NCI-H446 (cell line): ENCODE measurements around the gene ARHGEF10L.
"Not testable (repeated sequence)": the region's sequence is repeated elsewhere in the genome, so short reads cannot be mapped to it uniquely, and the experiment has no call there.

ENCODE experiments used
- DNase-seq, 2 experiments: peaks; one replicate each; lab custom pipeline; 2025; lab: John Stamatoyannopoulos, UW

ARHGEF10L gene, protein sequence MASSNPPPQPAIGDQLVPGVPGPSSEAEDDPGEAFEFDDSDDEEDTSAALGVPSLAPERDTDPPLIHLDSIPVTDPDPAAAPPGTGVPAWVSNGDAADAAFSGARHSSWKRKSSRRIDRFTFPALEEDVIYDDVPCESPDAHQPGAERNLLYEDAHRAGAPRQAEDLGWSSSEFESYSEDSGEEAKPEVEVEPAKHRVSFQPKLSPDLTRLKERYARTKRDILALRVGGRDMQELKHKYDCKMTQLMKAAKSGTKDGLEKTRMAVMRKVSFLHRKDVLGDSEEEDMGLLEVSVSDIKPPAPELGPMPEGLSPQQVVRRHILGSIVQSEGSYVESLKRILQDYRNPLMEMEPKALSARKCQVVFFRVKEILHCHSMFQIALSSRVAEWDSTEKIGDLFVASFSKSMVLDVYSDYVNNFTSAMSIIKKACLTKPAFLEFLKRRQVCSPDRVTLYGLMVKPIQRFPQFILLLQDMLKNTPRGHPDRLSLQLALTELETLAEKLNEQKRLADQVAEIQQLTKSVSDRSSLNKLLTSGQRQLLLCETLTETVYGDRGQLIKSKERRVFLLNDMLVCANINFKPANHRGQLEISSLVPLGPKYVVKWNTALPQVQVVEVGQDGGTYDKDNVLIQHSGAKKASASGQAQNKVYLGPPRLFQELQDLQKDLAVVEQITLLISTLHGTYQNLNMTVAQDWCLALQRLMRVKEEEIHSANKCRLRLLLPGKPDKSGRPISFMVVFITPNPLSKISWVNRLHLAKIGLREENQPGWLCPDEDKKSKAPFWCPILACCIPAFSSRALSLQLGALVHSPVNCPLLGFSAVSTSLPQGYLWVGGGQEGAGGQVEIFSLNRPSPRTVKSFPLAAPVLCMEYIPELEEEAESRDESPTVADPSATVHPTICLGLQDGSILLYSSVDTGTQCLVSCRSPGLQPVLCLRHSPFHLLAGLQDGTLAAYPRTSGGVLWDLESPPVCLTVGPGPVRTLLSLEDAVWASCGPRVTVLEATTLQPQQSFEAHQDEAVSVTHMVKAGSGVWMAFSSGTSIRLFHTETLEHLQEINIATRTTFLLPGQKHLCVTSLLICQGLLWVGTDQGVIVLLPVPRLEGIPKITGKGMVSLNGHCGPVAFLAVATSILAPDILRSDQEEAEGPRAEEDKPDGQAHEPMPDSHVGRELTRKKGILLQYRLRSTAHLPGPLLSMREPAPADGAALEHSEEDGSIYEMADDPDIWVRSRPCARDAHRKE (N-terminal part only)

DNA sequence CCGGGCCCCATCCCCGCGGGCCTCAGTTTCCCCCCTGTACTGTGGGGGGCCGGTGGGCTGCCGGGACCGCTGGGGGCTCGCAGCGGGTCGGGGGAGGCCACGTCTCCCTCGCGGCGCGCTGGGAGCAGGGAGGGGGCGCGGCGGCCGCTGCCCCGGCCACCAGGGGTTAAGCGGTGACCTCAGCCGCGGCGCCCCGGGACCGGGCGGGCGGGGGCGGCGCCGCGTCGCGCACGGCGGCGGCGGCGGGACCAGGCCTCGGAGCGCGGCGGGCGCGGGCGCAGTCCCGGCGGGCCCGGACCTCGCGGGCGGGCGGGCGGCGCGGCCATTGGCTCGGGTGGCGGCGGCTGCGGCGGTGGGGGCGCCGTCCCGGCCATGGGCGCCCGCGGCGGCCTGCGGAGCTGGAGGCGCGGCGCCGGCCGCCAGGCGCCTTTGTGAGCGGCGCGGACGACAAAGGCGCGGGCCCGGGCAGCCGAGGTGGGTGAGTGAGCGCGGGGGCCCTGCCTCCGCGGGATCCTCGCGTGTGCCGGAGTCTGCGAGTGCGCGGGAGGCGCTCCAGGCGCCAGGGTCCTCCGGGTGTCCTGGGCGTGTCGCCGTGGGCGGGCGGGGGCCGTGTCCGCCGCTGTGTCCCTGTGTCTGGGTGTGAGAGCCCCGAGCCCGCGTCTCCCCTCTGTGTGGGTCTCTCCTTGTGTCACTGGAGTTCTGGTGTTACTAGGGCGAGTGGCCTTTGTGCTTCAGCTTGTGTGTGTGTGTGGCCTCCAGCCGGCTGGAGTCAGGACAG is at the start of gene ARHGEF10L:
Gene ARHGEF10L, plus strand, starts transcription at position 222 of the 778 bp plus-strand sequence. CDS start 40,898 bp downstream, outside the sequence.
- peak in 1 of 2 experiments; percentile 31 for DNase-seq

DNA sequence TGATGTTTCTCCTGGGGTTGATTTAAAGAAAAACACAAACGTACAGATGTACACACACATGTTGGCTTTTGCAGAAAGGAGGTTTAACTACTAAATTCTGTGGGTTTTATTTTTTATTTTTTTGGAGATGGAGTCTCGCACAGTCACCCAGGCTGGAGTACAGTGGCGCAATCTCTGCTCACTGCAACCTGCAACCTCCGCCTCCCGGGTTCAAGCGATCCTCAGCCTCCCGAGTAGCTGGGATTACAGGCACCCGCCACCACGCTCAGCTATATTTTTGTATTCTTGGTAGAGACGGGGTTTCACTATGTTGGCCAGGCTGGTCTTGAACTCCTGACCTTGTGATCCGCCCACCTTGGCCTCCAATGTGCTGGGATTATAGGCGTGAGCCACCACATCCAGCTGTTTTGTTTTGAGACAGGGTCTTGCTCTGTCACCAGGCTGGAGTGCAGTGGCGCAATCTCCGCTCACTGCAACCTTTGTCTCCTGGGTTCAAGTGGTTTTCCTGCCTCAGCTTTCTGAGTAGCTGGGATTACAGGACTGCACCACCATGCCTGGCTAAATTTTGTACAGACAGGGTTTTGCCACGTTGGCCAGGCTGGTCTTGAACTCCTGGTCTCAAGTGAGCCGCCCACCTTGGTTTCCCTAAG is 49.6 kb upstream of the ARHGEF10L start:
- DNase-seq = not testable (repeated sequence)

DNA sequence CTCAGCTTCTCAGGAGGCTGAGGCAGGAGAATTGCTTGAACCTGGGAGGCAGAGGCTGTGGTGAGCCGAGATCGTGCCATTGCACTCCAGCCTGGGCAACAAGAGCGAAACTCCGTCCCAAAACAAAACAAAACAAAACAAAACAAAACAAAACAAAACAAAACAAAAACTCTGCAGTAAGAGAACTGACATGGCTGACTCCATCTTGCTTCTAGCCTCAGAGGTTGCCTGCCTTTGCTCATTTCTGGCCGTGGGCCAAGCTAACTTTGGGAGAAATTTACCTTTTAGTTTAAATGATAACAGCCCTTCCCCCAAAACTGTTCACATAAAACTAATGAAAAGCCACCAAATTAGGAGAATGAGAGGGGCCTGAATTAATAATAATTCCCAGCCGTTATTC is 48.8 kb upstream of the ARHGEF10L start:
- not testable (repeated sequence) for DNase-seq

DNA sequence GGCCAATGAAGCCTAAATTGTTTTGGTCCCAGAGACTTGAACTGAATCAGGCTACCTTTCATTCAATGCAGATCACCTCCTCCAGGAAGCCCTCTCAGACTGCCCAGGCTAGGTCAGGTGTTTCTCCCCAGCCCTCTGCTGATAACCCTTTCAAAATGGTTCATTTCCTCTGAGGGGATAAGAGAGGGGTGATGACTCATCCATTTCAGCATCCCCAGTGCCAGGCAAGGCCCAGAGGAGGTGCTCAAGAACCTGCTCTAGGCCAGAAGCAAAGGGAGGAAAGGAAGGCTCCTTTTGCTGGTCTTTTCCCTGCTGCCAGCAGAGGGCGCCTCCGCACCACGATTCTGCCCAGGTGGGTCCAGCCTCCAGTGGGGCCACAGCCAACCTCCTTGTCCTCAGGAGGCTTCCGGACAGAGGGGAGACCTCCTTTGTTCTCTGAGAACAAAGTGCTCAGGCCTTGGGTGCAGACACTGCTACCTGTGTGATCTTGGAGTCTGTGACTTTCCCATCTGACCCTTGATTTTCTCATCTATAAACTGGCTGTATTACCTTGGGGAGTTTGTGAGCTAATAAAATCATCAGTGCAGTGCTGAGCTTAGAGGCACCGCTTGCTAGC is 45.3 kb upstream of the ARHGEF10L start:
- DNase-seq = peak in 1 of 2 experiments; percentile 72

DNA sequence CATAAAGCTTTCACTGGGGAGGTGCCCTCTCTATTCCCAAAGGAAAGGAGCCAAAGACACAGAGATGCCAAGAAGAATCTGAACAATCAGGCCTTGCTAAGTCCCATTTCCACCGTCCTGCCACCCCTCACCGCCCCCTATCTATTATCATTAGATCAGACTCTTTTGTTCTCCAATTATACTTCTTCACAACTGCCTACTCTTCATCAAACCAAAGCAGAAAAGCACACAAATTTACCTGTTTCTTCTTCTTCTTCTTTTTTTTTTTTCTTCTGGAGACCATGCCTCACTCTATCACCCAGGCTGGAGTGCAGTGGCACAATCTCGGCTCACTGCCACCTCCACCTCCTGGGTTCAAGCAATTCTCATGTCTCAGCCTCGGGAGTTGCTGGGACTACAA is 43.1 kb upstream of the ARHGEF10L start:
- DNase-seq = no peak

DNA sequence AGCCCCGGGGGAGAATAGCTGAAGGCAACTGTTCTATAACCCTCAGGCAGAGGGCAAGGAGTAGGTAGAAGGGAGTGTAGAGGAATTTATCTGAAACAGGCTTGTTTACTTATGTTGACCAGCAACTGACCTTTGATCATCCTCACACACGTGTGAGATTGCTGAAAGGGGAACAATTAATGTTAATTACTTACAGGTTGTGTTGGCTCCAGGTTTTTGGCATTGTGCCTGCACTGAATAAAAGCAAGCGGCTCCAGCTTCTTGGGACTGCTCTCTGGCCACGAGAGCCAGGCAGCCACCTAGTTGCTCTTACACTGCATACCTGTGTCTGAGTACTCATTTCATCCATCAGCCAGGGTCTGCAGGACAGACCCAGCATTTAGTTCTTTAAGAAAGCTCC is 41.3 kb upstream of the ARHGEF10L start:
- no peak for DNase-seq

DNA sequence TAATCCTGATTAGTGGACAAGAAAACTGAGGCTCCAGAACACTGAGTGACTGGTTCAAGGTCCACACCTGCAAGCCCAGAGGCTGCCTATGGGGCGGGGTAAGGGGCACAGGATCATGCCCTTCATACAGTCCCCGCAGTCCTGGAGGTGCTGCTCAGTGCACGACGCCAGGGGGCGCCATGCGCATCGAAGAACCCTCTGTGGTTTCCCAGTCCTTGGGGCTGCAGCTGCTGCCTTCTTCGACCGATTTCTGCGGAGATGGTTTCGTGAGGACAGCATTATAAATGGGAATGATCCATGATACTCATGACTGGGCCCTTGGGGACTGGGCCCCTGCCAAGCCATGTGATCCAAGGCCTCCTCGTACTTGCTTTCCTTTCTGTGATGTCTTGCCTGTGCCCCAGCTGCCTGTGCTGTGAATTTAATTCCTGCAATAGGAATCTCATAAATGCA is 37.1 kb upstream of the ARHGEF10L start:
- peak; percentile 45 to 90 for DNase-seq

DNA sequence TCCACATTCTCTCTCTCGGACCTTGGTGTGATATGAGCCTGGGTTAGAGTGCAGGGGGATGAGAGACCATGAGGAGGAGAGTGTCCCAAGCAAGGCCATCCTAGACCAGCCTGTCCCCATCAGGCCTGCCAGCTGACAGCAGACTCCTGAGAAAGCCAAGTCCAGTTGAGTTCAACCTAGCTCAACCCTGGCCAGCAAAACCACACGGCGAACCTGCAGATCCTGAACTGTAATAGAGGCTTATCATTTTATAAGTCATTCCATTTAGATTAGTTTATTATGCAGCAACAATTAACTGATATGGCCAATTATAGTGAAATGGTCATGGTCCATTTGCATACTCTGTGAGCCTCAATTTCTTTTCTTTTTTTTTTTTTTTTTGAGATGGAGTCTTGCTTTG is 36.4 kb upstream of the ARHGEF10L start:
- no peak for DNase-seq

DNA sequence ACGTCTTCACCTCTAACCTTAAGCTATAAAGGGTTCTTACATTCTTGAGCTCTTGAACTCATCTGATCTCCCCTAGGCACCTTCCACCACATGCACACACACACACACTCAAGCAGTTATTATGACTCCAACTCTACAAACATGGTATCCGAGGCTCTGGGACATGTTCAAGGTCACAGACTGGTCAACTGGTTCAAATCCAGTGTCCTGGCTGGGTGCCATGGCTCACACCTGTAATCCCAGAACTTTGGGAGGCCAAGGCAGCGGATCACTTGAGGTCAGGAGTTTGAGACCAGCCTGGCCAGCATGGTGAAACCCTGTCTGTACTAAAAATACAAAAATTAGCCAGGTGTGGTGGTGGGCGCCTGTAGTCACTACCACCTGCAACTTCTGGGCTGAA is 32.3 kb upstream of the ARHGEF10L start:
- not testable (repeated sequence) for DNase-seq

DNA sequence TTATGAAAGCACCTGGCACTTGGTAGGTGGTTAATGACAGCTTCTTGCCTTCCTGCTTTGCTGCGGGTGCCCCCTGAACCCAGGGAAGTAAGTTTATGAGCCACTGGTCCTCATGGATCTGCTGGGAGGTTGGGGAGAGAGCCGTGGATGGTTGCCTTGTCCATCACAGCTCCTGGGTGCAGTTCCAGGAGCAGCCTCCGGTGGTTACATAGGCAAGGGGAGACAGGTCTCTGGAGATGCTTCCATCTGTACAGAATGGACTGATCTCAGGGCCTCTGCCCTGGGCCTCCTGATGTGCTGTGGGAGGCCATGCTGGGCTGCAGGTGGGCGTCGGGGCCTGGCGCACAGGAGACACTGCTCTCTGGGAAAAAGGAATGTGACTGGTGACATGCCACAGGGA is 31.6 kb upstream of the ARHGEF10L start:
- DNase-seq = no peak

DNA sequence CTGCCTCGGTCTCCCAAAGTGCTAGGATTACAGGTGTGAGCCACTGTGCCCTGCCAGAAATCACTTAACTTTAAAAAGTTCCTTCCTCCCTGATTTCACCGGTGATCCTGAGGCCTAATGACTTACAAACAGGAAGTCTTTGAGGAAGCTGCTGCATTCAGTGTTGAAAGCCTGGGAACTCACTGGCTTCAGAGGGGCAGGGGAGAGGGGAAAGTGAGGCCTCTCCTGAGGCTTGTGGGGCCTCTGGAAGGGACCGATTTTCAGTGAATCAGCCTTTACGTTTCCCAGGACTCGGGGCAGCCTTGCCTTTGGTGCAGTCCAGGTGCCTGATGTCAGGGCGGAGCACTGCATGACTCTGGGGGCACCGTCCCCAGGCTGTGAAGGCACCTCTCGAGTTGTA is 30.1 kb upstream of the ARHGEF10L start:
- DNase-seq = no peak

DNA sequence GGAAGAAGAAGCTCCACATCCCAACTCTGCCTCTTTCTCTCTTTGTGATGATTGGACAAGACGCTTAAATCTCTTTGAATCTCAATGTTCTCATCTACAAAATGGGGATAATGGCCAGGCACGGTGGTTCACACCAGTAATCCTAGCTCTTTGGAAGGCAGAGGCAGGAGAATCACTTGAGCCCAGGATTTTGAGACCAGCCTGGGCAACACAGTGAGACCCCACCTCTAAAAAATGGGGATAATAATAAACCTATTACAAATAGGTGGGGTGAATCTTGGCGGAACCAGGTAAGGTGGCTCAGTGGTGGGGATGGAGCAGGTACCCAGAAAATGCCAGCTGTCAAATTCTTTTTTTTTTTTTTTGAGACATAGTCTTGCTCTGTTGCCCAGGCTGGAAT is 29.4 kb upstream of the ARHGEF10L start:
- DNase-seq = no peak

DNA sequence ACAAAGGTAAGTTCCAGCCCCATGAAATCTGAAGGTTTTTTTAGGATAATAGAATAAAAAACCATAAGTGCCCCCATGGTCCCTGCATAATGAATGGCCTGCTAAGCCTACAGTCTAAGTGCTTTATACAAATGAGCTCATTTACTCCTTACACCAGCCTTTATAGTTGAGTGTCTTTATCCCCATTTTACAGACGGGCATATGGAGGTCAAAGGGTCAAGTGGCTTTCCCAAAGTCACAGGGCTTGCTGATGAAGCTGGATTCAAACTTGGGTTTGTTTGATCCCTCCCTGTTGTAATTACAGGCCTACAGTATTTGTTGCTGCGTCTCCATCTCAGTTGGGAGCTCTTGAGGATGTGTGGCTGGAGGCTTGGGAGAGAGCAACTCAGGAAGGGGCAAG is 28.3 kb upstream of the ARHGEF10L start:
- no peak for DNase-seq

DNA sequence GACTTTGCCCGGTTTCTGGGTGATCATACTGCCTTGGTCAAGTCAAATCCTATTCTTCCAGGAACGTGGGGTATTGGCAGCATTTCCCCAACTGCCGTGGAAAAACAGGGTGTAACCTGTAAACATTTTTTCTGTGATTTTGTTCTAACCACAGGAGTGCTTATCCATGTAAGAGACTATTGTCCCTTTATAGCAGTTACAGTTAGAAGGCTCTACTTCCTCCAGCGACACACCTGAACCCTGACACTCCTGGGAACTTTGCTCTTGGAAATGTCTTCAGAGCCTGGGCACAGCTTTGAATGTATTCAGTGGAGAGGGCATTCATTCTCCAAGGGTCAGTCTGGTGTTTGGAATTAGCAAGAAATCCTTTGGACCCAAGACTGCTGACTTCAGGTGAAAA is 26.4 kb upstream of the ARHGEF10L start:
- DNase-seq = no peak

DNA sequence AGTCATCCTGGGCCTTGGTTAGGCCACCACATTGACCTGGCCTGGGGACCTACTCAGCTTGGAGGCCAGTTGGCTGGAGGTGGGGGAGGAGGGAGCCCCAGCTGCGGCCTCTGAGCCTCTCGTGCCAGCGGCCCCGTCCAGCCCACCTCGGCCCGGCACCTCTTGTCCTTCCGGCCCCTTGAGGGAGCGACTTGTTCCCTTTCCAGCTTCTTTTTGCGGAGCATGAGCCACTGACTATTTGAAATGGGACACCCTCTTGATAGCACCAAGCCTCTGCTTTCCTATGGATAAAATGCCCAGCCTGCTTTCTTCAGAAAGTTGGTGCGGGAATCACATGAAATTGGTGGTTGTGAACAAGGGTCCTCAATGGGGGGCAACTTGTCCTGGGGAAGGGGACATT is 24.7 kb upstream of the ARHGEF10L start:
- DNase-seq = no peak

DNA sequence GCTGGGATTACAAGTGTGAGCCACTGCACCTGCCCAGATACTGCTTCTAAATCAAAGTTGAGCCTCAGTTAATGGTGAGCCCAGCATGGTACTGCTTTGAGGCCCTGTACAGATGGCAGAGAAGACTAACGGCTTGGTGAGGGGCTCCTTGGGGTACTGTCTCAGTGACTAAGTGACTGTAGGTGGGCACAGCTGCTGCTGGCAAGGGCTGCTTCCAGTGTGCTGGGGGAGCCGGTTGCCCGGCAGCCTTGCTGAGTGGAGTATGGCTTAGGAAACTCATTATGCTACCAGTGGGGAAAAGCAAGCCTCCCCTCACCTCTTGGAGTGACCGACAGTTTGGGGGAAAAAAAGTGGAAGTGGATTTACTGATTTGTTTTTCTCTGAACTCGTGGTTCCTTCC is 23.6 kb upstream of the ARHGEF10L start:
- DNase-seq = no peak

DNA sequence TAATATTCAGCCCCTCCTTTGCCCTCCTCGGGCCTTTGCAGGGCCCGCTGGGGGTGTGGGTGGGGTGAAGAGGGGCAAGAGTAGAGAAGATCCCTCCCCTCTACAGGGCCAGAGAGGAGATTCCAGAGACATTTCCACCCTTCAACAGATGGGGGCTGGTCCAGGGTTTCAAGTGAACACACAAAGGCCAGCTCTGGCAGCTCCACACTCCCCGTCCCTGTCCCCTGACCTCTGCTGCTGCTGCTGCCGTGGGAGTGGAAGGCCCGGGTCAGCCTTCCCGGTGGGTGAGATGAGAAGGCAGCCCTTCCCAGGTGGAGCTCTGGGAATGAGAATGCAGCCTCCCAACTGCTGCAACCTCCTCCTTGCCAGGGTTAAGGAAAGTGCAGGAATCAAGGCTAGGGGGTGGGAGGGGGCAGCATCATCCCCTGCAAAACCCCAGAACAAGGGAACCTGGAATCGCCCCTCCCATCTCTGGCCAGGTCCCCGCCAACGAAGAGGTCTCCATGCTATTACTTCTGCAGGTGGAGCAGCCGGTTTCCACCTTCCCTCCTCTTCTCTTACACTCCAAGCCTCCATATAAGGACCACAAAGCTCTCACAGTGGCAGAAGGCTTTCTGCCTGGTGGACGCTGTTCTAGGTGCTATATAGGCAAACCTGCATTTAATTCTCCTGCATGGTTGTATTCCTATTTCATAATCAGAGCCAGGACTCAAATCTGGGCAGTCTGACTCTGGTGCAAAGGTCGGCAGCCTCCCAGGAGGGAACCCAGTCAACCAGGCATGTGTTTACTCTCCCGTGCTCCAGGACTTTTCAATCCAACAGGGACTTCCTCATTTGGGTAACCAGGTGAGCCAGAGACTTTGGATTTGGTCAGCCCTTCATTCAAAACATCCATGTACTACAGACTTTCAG is 22.9 kb upstream of the ARHGEF10L start:
- no peak for DNase-seq

DNA sequence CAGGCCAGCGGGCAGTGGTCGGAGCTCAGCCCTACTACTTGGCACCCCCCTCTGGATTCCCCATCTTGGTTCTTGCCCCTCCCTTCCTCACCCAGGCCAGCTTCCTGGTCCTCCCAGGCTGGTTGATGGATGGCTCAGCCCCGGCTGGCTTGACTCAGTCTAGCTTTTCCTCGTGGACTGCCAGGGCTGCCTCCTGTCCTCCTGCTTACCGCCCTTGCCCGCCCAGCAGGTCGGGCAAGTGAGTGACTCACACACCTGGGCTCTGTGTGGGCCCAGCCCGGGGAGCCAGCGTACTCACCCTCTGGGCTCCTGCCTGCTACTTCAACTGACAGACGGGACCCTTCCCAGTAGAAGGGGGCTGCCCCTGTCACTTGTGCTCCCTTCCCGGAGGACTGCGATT is 19.5 kb upstream of the ARHGEF10L start:
- no peak for DNase-seq
